Stimulated activated CD4-positive, alpha-beta T cell treated with anti-CD3 and anti-CD28 coated beads, Interleukin-4, amount 100 ng/mL, for 48 hours (primary cell): ENCODE measurements around the gene IMPDH2.

Experiments used
- DNase-seq, 2 donors: peaks; one replicate each; pipeline ENCODE4 v3.0.0-alpha.2; 2020; ENCODE audit warnings: low read depth in 2 of 2

Gene IMPDH2

GRCh38 chr3:49028673-49029562 lies at the start of gene IMPDH2:
Gene IMPDH2 (minus strand): TSS chr3:49029398. CDS start chr3:49029350, 48 bp downstream.
- DNase-seq = peak; percentile 89

GRCh38 chr3:49076646-49077045 lies 47.4 kb upstream of the IMPDH2 start:
- no peak for DNase-seq

GRCh38 chr3:49076116-49076515 lies 46.9 kb upstream of the IMPDH2 start:
- DNase-seq = no peak

- DNase-seq = no peak
These were observed 28.8 kb upstream of the IMPDH2 start for GRCh38 chr3:49058011-49058410.

GRCh38 chr3:49057268-49057667 lies 28.1 kb upstream of the IMPDH2 start:
- no peak for DNase-seq

- DNase-seq = no peak
These were observed 25.2 kb upstream of the IMPDH2 start for GRCh38 chr3:49054344-49054862.

GRCh38 chr3:49053543-49053942 lies 24.3 kb upstream of the IMPDH2 start:
- DNase-seq = no peak

GRCh38 chr3:49035281-49035680 lies 6.1 kb upstream of the IMPDH2 start:
- no peak for DNase-seq

- no peak for DNase-seq
These were observed 5.5 kb upstream of the IMPDH2 start for GRCh38 chr3:49034650-49035049.

GRCh38 chr3:49032646-49033304 lies 3.6 kb upstream of the IMPDH2 start:
- DNase-seq = no peak

- DNase-seq = no peak
These were observed 1.1 kb upstream of the IMPDH2 start for GRCh38 chr3:49030321-49030720.

GRCh38 chr3:49029563-49029884 lies 326 bp upstream of the IMPDH2 start:
- DNase-seq = no peak

- DNase-seq = no peak
These were observed 913 bp downstream of the IMPDH2 start for GRCh38 chr3:49028298-49028672.

GRCh38 chr3:49027634-49028033 lies 1.6 kb downstream of the IMPDH2 start:
- no peak for DNase-seq

- DNase-seq = no peak
These were observed 2.7 kb downstream of the IMPDH2 start for GRCh38 chr3:49026536-49026935.

- DNase-seq = no peak
These were observed 3.2 kb downstream of the IMPDH2 start for GRCh38 chr3:49025793-49026520.

- no peak for DNase-seq
These were observed 4.0 kb downstream of the IMPDH2 start for GRCh38 chr3:49025005-49025792.

GRCh38 chr3:49024449-49024848 lies 4.7 kb downstream of the IMPDH2 start:
- no peak for DNase-seq

- no peak for DNase-seq
These were observed 5.4 kb downstream of the IMPDH2 start for GRCh38 chr3:49023775-49024174.

GRCh38 chr3:49022688-49023171 lies 6.5 kb downstream of the IMPDH2 start:
- DNase-seq = no peak
